NCI-H187 treated with DMSO at 0.1 percent for 48 hours (cell line): Measurements from ENCODE around the gene RAB12.

ENCODE experiments used
- DNase-seq: peaks from one replicate; lab custom pipeline; 2025; lab: John Stamatoyannopoulos, UW

Gene RAB12

DNA sequence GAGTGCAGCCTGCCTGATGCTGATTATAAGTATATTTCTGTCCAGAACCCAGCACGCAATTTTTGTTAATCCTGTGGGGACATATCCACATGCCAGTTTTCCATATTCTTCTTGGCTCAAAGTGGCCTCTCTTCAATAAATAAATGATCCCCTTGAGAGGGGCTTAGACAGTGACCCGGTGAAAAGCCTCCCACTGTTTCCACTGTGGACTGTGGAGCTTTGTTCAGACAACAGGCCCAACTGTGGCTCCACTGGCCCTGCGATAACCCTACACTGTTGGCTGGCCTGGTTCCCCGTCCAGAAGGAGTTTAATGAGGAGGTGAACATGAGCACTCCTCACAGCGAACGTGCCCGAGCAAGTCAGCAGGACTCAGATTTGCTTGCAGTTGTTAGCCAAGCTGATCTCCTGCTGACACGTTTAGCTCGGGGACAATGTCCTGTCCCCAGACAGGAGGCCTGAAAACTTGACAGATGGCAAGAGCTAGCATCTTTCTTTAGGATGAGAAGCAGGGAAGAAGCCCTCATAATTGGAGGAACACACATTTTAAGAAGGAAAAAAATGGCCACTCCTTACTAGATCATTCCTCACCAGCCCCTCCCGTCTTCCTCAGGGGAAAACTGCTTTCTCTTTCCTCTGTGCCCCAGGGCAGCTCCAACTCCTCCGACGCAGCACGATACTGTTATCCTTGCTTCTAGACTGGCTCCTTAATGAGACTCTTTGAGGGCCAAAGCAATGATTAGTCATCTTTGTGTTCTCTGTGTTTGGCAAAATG is 76.1 kb downstream of the RAB12 start:
- DNase-seq, result peak; percentile 63

DNA sequence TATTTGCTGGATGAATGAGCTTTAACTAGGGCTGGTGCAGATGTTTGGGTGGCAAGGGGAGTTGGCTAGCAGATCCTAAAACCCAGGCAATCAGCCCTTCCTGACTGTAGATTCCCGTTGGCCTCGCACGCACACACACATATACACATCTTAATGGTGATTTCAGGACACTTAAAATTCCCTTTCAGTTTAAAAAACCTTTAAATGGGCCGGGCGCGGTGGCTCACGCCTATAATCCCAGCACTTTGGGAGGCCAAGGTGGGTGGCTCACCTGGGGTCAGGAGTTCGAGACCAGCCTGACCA is 76.6 kb downstream of the RAB12 start:
- DNase-seq, result no peak

DNA sequence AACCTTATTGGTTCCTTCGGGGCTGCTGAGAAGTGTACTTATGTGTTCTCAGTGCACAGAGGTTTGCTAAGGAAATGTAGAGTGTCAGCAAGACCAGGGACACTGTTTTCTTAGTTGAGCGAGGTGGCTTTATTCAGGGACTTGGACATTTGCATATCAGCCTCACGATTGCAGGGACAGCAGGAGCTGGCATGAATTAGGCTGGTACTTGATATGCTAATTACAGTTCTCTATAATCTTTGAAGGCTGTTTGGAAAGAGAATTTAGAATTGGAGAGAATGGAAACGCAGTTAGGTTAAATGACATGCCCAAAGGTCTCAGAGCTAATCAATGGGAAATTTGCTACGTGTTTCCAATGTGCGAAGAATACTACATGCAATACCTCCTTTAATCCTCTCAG is 77.4 kb downstream of the RAB12 start:
- no peak for DNase-seq

DNA sequence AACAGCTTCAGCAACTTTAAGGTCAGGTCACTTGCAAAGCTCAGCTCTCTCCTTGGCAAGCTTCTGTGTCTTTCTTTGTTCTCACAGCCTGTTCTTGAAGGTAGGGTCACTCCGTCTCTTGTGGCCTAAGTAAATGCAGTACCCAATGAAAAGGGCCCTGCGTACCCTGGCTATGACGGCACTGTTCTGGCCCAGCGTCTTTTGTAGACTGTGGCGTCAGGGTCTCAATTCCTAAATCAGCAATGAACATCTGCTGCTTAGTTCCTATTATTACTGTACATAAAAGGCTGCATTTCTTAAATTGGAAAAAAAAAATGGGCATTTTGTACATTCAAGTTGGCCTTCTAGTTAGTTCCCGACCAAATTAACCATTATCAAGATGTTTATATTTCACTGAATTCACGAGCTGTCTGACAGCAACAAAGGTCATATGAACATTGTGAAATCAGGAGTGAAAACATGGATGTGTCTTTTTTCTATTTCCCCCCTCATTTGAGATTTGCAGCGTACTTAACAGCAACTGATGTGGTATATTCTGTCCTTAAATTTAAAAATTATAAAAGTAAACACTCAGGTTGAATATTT is 79.1 kb downstream of the RAB12 start:
- no peak for DNase-seq

DNA sequence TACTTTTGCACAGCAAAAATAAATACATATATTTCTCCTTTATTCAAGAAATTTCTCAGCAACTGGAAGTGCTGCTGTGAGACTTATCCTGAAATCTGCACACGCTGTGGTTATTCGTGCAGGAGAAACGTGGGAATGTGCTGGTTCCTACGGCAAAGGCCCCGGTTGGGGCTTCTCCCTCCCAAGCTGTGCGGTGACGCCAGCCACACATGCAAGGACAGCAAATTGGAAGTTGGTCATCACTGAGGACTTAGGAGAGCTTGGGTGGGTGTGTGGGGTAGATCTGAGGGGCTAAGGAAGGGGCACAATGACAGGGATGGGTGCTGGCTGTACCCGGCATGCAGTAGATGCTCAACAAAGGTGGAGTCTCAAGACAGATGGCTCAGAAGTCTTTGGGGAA is 79.6 kb downstream of the RAB12 start:
- no peak for DNase-seq
